A673 (cell line): ENCODE measurements around the gene PNPLA5. TPM values are rescaled to one million over a fixed set of nuclear protein-coding genes. Genes with fewer than 3 reads are reported as not detected.

ENCODE experiments used
- Bru-seq: library from RNA; stranded (reverse); fragments of 400-500 nt; gene quantifications from one replicate; lab custom pipeline; 2021; lab: Mats Ljungman, UMichigan
- BruChase-seq, 2 experiments: library from RNA; stranded (reverse); fragments of 400-500 nt; gene quantifications; one replicate each; lab custom pipeline; 2021; lab: Mats Ljungman, UMichigan
- BruUV-seq: library from RNA; stranded (reverse); fragments of 400-500 nt; replicated peaks from 2 replicates; lab custom pipeline; 2021; lab: Mats Ljungman, UMichigan
- CTCF ChIA-PET: fragments of 300-600 bp; sonication (Branson Sonifier 250); formaldehyde crosslinking; loops from one replicate; lab custom pipeline; 2022; ENCODE audit warnings: antibody characterized with exemption; lab: Charles Lee
- POLR2A ChIA-PET: fragments of 300-600 bp; sonication (Branson Sonifier 250); formaldehyde crosslinking; loops from one replicate; lab custom pipeline; 2022; ENCODE audit warnings: antibody characterized with exemption; ENCODE audit not compliant: low non-redundant PET; lab: Charles Lee
- DNase-seq: peaks from one replicate; pipeline ENCODE4 v3.0.0-alpha.2; 2015; ENCODE audit warnings: low spot score
- H3K27ac ChIP-seq: fragments of 200-600 bp; sonication (generic); 2 replicates; pipeline ENCODE4 v1.5.1; 2016; ENCODE audit warnings: mixed run types, low read depth, mild to moderate bottlenecking, mixed read lengths, antibody characterized with exemption, low read length; ENCODE audit not compliant: poor library complexity, severe bottlenecking
- H3K27me3 ChIP-seq: fragments of 200-600 bp; sonication (generic); replicated peaks from 2 replicates; pipeline ENCODE4 v1.6.1; 2017; ENCODE audit warnings: mixed run types, low read depth, mild to moderate bottlenecking, mixed read lengths, antibody characterized with exemption, low read length; ENCODE audit not compliant: insufficient read depth, poor library complexity
- H3K36me3 ChIP-seq: fragments of 200-600 bp; sonication (generic); 2 replicates; pipeline ENCODE4 v1.6.1; 2016; ENCODE audit warnings: mixed run types, mild to moderate bottlenecking, mixed read lengths, antibody characterized with exemption, low read length; ENCODE audit not compliant: insufficient read depth, poor library complexity, severe bottlenecking
- H3K4me1 ChIP-seq: fragments of 200-600 bp; sonication (generic); 2 replicates; pipeline ENCODE4 v1.6.1; 2017; ENCODE audit warnings: mixed run types, mild to moderate bottlenecking, mixed read lengths, antibody characterized with exemption, low read length; ENCODE audit not compliant: insufficient read depth, poor library complexity, severe bottlenecking
- H3K4me3 ChIP-seq: fragments of 200-600 bp; sonication (generic); 2 replicates; pipeline ENCODE4 v1.5.1; 2016; ENCODE audit warnings: low read depth, mixed run types, mild to moderate bottlenecking, mixed read lengths, low read length; ENCODE audit not compliant: poor library complexity, severe bottlenecking
- H3K9me3 ChIP-seq: fragments of 200-600 bp; sonication (generic); 2 replicates; pipeline ENCODE4 v1.6.1; 2016; ENCODE audit warnings: mixed run types, low read depth, mild to moderate bottlenecking, mixed read lengths, antibody characterized with exemption, low read length; ENCODE audit not compliant: poor library complexity, severe bottlenecking
- EZH2 ChIP-seq: fragments of 200-600 bp; sonication (generic); IDR thresholded peaks from 2 replicates; pipeline ENCODE4 v1.6.1; 2017; ENCODE audit warnings: borderline replicate concordance, low read depth, mild to moderate bottlenecking, mixed read lengths, antibody characterized with exemption, low read length; ENCODE audit not compliant: poor library complexity, severe bottlenecking
- intact Hi-C: fragments of 100-400 bp; cut with micrococcal nuclease; formaldehyde crosslinking; loops from one replicate; pipeline ENCODE4 v1.10.0; 2022; ENCODE audit not compliant: unreplicated experiment
- long read RNA-seq: library from polyadenylated mRNA; stranded (forward); transcript quantifications from one replicate; pipeline ENCODE4 v2.0.0, GENCODE V29; 2022
- total RNA-seq: library from RNA; stranded (reverse); gene quantifications from 2 replicates; pipeline ENCODE4 v1.2.3, GENCODE V29; 2021
- TF ChIP-seq, protein P1 (sequence below): fragments of 300-800, 200-600 bp; sonication (generic); conservative IDR thresholded peaks from 2 replicates; pipeline ENCODE4 v1.5.1; 2017; ENCODE audit warnings: low read depth, mild to moderate bottlenecking, antibody characterized with exemption, low read length, moderate library complexity, mixed read lengths

PNPLA5 gene, protein sequence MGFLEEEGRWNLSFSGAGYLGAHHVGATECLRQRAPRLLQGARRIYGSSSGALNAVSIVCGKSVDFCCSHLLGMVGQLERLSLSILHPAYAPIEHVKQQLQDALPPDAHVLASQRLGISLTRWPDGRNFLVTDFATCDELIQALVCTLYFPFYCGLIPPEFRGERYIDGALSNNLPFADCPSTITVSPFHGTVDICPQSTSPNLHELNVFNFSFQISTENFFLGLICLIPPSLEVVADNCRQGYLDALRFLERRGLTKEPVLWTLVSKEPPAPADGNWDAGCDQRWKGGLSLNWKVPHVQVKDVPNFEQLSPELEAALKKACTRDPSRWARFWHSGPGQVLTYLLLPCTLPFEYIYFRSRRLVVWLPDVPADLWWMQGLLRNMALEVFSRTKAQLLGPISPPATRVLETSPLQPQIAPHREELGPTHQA
- not detected in 2 replicates for total RNA-seq
- not detected for Bru-seq, nascent RNA
- not detected for BruChase-seq, experiment 1, labeled RNA remaining after a 2-hour chase
- not detected for BruChase-seq, experiment 2, labeled RNA remaining after a 6-hour chase
- long read RNA-seq, result 0 reads

- intact Hi-C loops, result no loop called here
- H3K4me1 ChIP-seq, result peaks cover 6% of the 10 kb centered on the region
- TF ChIP-seq, protein P1, sequence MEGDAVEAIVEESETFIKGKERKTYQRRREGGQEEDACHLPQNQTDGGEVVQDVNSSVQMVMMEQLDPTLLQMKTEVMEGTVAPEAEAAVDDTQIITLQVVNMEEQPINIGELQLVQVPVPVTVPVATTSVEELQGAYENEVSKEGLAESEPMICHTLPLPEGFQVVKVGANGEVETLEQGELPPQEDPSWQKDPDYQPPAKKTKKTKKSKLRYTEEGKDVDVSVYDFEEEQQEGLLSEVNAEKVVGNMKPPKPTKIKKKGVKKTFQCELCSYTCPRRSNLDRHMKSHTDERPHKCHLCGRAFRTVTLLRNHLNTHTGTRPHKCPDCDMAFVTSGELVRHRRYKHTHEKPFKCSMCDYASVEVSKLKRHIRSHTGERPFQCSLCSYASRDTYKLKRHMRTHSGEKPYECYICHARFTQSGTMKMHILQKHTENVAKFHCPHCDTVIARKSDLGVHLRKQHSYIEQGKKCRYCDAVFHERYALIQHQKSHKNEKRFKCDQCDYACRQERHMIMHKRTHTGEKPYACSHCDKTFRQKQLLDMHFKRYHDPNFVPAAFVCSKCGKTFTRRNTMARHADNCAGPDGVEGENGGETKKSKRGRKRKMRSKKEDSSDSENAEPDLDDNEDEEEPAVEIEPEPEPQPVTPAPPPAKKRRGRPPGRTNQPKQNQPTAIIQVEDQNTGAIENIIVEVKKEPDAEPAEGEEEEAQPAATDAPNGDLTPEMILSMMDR, result no peak
- TF ChIP-seq EZH2, result peak; percentile 86
- peaks cover 61% of the 10 kb centered on the region for H3K27me3 ChIP-seq
- DNase-seq, result no peak
- no peaks in the 10 kb centered on the region for H3K36me3 ChIP-seq
- ChIA-PET POLR2A (no interaction called here), CTCF (no interaction called here)
- no peaks in the 10 kb centered on the region for H3K9me3 ChIP-seq
- no peak within 1 kb of the TSS for H3K4me3 ChIP-seq
- no peak within 1 kb of the TSS for H3K27ac ChIP-seq
- BruUV-seq, result no TSS peak
These were observed at the start of gene PNPLA5 for GRCh38 chr22:43891360-43892182. TSS of gene PNPLA5 (minus strand) at chr22:43892013. CDS start at chr22:43891880, 133 bp downstream.

DNA sequence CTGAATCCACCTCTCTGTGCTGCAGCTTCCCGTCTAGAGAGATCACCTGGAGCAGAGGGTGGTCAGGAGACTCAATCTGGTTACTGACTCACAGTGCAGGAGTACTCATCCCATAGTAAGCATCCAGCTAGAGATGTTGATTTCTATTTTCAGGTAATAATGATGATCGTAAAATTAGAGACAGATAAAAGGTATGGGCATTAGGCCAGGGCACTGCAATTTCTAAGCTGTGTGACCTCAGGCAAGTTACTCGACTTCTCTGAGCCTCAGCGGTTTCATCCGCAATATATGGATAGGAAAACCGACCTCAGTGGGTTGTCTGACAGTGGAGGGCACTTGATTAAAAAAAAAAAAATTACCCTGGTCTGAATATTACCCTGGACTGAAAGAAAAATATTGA lies 49.6 kb upstream of the PNPLA5 start:
- Histone ChIP-seq H3K4me3 (no peak overlapping the region), H3K36me3 (peaks cover 47% of the 10 kb centered on the region), H3K4me1 (peaks cover 8% of the 10 kb centered on the region), H3K27ac (no peak overlapping the region), H3K27me3 (no peaks in the 10 kb centered on the region), H3K9me3 (no peaks in the 10 kb centered on the region)
- BruUV-seq, result no TSS peak
- intact Hi-C loops, result no loop called here
- TF ChIP-seq, protein P1, result no peak
- no peak for TF ChIP-seq EZH2
- no peak for DNase-seq
- POLR2A ChIA-PET, result no interaction called here
- CTCF ChIA-PET, result no interaction called here

DNA sequence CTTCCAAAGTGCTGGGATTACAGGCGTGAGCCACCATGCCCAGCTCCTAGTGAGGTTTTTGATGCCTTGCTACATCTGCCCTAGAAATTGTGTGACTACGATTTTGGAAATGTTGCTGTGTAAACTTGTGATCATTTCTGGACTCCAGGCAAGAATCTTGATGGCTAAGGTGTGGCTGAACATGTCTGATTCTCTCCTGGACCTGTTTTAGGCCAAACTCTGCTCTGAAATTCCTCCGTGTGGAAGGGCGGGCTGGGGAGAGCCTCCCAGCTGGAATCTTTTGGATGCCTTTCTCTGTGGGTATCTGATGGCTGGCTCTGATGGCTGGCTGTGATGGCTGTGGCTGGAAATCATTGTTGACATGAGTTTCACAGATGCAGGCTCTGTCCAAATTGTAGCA lies 40.0 kb upstream of the PNPLA5 start:
- TF ChIP-seq, protein P1, result no peak
- TF ChIP-seq EZH2, result no peak
- peaks cover 38% of the 10 kb centered on the region for H3K36me3 ChIP-seq
- CTCF ChIA-PET, result no interaction called here
- POLR2A ChIA-PET, result no interaction called here
- H3K27ac ChIP-seq, result no peak overlapping the region
- H3K4me3 ChIP-seq, result no peak overlapping the region
- no peaks in the 10 kb centered on the region for H3K9me3 ChIP-seq
- no peaks in the 10 kb centered on the region for H3K27me3 ChIP-seq
- no peaks in the 10 kb centered on the region for H3K4me1 ChIP-seq
- intact Hi-C loops, result no loop called here
- no TSS peak for BruUV-seq
- DNase-seq, result no peak
